Stimulated activated CD4-positive, alpha-beta T cell treated with anti-CD3 and anti-CD28 coated beads, Interleukin-12 subunit alpha, Interleukin-12 subunit beta, amount 100 ng/mL, for 48 hours (primary cell): ENCODE data around the gene EDAR.

ENCODE experiments used
- DNase-seq, 3 donors: peaks; one replicate each; pipeline ENCODE4 v3.0.0-alpha.2; 2020; ENCODE audit warnings: low read depth in 2 of 3, low spot score in 1 of 3

EDAR gene

GRCh38 chr2:108925735-108926134 is 63.3 kb downstream of the EDAR start:
- DNase-seq, result no peak

DNA sequence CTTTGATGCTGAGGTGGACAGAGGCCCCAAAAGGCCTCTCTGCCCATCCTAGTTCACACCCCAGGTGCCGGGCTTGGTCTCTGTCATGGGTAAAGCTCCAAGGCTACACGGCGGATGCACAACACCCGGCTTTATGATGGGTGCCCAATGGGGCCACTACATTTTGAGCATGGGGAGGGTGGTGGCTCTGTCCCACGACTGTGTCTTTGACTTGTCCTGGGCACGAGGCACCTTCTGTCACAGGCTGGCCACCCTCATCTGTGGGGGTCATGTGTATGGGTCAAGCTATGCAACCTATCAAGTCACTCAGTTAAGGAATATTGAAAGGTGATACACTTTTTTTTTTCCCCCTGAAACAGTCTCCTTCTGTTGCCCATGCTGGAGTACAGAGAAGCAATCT is 63.7 kb downstream of the EDAR start:
- DNase-seq, result no peak

GRCh38 chr2:108924580-108925251 is 64.3 kb downstream of the EDAR start:
- DNase-seq, result no peak

DNA sequence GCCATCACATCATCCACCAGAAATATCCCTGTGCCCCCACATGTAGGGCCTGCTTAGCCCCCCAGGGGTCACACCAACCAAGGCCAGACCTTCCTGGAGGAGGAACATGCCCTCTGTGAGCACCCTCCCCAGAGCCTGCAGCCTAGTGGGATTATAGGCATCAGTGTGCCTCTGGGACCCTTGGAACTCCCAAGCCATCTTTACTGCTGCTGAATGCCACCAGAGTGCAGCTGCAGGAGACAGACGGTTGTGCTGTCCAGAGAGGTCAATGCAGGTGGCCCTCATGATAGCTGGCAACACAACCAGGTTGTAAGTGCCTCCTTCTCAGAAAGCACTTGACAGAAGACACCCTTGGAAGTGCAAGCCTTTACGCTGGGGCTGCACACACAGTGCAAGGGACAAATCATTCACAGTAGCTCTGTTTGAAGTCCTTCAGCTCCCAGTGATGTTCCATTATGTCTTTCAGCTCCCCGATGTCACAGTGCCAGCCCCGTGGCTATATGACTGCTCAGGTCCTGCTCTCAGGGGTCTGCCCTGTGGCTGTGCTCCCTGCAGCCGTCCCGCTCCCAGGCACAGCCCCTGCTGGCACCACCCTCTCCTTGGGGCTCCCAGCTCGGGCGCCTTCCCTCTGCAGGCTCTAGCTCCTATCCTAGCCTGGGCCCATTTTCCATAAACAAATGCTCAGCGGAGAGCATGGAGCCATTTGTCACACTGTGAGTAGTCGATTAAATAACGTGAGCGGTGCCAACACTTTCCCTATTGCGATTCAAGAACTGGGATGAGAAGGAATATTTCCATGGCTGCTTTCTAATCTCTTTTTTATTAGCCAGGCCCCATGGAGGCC is 65.1 kb downstream of the EDAR start:
- DNase-seq, result no peak

GRCh38 chr2:108923019-108923700 is 65.9 kb downstream of the EDAR start:
- no peak for DNase-seq

- DNase-seq, result no peak
Observed at GRCh38 chr2:108922141-108922915, 66.7 kb downstream of the EDAR start.

- DNase-seq, result no peak
Observed at GRCh38 chr2:108921096-108922030, 67.7 kb downstream of the EDAR start.

DNA sequence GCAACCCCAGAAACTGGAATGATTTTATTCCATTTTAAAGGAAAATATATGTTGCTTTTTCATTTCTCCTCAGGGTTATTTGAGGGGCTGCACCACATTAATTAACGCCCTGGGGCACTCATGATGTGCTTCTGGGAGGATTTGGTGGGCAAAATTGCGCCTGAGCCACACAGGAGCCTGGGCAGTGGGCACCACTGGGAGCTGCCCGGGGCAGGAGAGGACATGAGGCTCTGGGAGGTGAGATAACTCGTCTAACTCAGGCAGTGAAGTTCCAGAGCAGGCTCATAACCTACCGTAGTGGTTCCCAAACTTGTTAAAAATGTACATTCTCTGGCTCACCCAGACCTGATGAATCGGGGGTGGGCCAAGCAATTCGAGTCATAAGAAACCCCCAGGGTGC is 68.3 kb downstream of the EDAR start:
- no peak for DNase-seq

GRCh38 chr2:108919571-108920373 is 69.2 kb downstream of the EDAR start:
- no peak for DNase-seq

DNA sequence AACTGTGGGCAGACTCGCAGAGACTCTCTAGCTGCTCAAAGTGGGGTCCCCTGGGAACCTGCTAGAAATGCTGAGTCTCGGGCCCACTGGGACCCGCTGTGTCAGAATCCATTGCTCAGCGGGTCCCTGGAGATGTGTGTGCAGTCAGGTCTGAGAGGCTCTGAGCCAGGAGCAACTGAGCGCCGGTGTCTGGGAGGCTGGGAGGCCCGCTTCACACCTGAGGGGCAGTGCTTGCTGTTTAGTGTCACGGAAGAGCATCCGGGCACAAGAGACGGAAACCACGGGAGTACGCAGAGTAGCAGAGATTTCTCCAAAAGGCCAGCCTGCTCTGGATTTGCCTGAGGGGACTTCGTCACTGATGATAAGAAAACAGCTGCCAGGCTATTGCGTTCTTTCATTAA is 70.1 kb downstream of the EDAR start:
- DNase-seq, result no peak

- DNase-seq, result no peak
Observed at GRCh38 chr2:108918156-108918874, 70.7 kb downstream of the EDAR start.

- no peak for DNase-seq
Observed at GRCh38 chr2:108917526-108917925, 71.5 kb downstream of the EDAR start.

GRCh38 chr2:108916796-108917421 is 72.1 kb downstream of the EDAR start:
- no peak for DNase-seq

- DNase-seq, result no peak
Observed at GRCh38 chr2:108916122-108916795, 72.8 kb downstream of the EDAR start.

DNA sequence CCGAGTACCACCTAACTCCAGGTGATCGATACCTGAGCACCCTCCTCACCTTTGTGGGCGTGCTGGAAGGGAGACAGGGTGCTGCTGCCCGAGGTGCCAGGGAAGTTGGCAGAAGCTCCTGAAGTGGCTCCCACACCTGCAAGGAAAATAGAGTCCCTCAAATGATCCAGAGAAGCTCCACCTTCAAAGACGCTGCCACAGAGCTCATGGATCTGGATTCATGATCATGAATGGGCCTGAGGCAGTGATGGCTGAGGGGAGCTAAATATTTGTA is 76.5 kb downstream of the EDAR start:
- no peak for DNase-seq

DNA sequence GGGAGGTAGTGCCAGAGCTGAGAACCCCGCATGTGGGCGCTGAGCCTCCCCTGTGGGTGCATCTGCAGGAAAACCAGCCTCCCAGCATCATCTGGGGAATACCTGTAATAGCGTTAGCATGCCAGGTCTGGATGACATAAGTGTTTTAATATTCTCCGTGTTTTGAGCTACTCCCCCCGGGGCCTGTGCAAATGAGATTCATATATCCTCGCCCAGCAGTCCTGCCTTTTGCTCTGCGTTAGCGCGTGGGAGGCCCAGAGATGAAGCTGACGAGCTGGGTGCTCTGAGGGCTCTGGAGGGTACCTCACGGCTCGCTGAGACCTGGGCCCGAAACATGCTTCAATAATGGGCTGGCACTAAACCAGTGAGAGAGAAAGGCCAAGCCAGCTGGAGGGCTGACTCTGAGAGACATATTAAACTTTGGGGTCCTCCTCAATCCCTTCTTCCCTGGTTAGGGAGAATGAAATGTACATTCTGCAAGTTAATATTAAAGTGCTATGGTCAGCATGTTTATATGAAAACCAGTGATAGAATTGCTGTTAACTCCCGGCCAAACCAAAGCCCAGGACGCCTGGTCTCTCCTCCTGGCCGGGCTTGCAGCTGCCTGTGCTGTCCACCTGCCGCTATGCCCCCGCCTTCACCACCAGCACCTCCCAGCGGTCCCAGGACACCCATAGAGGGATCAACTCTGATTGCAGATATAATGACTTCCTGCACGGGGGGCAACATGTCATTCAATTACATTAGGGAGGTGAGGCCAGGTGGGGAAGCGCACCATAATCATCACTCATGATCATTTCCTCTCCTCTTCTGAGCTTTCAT is 77.0 kb downstream of the EDAR start:
- DNase-seq, result no peak

DNA sequence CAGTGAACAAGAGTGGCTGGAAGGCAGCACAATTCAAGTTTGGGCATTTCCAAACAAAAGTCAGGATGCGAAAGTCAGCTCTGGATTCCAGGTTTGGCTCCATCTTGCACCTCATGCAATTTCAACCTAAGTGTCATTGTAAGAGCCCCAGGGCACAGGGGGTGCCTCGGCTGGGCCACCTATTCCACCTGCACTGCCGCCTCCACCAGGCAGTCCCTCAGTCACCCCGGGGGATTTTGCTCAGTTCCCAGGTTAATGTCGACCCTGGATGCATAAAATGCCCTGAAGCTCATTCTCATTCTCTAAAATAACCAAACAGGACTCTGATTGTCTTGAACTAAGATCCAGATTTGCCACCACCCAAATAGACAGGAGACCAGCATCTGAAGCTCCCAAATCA is 77.6 kb downstream of the EDAR start:
- no peak for DNase-seq
